Measurements from ENCODE around the gene CALD1.

CALD1 gene

DNA sequence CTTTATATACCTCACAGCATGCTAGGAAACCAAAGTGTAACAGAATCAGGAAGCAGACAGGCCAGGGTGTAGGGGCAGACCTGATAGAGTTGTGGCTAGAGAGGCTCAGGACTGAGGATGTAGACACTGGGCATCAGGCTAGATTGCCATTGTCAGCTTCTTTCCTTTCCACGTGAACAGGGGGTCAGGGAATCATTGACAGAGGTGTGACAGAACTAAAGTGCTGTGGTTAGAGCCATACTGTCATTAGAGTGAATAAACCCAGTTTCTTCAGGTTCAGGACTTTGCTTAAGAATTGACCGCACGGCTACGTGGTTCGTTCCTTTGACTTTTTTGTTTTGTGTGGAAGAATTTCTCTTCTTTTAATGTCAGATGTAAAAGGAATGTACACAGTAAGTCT is 90.7 kb downstream of the CALD1 start:
- DNase-seq, result no peak

DNA sequence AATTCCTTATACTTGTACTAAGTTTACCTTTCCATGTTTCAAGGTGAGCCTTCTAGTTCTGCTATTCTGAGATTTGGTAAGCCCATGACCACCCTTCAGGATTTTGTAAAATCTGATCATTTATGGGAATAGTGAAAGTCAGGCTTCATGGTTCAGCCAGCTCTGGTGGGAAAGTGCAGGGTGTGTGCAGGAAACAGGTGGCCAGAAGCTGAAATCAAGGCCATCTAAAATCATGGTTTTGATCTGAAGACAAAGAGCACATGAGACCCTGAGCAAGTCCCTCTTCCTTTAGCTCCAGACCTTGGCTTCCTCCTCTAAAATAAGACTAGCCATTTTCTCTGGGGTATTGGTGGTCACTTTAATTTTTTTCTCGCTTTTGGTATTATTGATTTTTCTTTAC is 91.3 kb downstream of the CALD1 start:
- no peak for DNase-seq

DNA sequence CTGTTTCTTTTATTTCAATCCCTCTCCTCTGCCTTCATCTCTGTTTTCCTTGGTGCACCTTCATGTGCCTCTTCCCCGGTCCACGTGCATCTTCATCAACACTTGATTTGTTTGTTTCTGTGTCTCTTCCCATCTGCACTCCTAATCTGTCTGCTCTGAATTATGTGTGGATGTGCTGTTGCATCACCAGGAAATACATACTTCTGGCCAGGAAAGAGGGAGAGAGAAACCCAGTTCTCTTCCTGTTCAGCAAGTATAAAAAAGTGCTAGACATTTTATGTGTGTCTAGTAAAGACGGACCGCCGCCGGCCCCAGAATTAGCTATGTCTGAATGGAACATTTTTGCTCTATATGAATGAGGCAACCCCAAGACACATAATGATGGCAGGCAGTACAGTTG is 93.8 kb downstream of the CALD1 start:
- DNase-seq, result no peak

DNA sequence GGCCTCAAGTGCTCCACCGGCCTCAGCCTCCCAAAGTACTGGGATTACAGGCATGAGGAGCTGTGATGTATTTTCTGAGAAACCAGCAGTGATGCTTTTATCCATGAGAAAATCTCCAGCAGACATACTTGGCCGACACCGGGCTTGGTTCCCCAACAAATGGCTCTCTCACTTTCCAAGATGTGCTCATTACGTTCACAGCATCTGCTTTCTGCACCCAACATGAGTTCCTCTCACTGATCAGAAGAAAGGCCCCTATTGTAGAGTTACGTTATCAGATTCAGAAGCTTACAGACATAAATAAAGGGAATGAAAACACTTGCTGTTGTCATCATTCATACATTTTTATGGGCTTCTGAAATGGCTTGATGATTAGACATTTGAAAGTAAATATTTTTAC is 95.0 kb downstream of the CALD1 start:
- DNase-seq, result no peak

DNA sequence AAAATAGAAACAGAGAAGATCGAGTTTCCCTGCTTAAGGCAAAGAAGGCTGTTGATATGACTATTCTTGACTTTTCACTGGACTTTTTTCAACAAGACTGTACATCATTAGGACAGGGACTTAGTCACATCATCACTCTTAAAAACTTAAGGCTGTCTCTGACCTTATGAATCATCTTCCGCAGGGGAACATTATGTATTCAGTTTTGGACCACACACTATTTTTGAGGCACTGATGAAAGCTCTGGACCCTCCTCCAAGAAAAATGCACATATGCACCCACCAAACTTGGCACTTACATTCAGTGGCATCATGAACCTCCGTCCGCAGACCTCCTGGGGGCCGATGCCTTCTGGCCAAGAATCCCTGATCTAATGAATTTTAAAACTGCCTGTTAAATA is 96.4 kb downstream of the CALD1 start:
- DNase-seq, result no peak

DNA sequence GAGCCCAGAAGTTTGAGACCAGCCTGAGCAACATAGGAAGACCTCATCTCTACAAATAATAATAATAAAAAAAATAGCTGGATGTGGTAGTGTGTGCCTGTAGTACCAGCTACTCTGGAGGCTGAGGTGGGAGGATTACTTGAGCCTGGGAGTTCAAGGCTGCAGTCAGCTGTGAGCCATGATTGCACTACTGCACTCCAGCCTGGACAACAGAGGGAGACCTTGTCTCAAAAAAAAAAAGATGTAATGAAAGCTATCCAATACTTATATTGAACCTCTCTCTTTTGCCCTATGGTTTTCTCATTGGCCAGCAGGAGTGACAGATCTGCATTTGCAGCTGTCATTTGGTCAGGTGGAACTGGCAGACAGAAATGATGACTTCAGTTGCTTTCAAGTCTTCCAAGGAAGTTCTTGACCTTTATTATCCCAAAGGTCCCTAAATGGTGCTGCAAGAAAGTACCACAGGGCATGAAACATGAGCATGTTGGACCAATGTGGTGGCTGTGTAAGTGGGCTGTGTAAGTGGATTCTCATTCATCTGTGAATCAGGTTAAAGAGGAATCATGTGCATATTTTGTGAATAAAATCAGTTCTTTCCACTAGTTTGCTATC is 99.4 kb downstream of the CALD1 start:
- no peak for DNase-seq

DNA sequence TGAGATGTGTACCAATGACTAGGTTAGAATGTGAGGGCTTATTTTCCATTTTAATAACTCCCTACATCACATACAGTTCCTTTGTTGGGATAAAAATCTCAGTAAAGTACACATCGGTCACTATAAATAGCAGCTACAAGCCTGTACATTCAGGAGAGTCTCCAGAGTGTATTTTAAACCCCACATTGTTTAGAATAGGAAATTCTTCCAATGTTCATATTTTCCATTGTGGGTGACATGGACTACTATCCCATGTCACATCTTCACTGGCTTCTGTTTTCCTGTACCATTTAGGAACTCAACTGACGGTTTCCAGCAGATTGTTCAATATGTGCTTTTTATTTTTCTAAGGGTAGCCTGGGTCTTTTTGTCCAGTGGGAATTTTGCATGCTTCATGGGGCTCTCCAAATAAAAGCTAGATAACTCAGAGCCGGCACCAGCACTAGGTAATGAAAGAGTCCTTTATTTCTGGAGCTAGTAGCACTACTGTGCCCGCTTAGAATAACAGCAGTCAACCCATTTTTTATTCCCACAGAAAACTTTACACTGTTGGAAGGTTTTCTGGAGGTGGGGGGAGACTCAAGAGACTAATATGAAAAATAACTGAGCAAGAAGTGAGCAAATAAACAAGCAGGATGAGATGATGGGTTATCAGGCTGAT is 100.5 kb downstream of the CALD1 start:
- DNase-seq, result no peak

DNA sequence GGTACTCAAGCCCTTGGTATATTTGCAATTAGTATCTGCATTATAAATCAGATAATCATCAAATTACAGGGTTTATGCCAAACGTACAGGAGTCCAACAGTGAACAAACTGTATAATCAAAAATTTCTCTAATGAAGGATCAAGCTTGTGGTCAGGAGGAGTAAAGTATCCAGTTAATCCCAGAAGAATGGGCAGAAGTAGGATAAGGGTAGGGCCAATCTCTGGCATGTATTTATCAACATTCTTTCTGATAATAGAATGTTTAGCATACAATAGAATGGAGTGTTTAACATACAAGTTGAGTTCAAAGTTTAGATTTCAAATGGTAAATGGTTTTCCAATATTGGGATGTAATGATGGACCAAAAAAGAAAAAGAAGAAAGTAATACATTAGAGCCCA is 103.0 kb downstream of the CALD1 start:
- no peak for DNase-seq

DNA sequence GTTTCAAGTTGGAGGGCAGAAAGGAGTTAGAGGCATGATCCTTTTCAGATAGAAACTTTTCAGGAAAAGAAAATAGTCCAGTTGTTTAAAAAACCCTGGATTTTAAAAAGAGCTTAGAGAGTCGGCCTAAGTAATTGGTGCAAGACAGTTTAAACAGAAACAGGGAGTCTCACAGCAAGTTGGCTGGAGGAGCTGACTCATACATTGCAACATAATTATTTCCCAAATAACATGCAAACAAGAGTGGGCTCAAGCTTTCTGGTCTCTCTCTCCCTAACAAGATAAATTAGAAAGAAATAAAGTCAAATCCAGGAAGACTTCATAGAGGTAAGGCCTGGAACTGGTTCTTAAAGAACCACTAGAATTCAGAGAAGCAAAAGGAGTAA is 106.5 kb downstream of the CALD1 start:
- no peak for DNase-seq

DNA sequence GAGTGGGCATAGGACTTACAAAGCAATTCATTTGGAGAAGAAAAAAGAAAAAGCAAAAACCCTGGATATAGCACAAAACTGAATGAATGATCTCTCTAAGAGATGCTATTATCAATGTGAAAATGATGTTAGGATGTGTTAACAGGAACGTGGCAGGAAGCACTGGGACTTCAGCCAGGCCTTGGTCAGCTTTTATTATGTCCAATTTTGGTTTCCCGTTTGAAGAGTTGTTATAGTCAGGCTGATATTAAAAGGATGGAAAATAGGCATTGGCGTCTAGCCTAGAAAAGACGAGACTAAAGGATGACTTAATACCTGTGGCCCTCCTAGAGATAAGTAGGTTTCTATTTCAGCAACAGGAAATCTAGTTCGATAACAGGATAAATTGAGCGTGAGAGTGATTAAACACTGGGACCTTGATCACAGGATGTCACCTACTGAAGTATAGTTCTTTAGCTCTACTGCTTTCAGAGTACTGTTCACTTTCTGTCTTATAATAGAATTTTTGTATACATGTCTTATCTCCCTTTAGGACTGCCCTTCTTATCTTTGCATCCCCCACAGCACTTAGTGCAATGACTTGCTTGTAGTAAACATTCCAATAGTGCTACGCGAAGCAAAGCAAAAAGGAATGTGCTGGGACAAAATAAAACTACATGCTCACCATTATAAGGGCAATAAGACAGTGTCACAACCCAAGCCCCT is 107.1 kb downstream of the CALD1 start:
- DNase-seq, result peak; percentile 22

DNA sequence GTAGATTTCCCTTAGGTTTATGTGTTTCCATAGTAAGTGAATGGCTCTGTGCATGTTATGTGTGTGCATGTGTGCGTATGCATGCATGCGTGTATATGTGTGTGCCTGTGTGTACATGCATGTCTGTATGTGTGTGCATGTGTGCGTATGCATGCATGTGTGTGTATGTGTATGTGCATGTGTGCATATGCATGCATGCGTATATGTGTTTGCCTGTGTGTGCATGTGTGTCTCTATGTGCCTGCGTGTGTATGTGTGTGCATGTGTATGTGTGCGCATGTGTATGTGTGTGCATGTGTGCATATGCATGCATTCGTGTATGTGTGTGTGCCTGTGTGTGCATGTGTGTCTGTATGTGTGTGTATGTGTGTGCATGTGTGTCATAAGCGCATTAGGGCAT is 108.1 kb downstream of the CALD1 start:
- no peak for DNase-seq

DNA sequence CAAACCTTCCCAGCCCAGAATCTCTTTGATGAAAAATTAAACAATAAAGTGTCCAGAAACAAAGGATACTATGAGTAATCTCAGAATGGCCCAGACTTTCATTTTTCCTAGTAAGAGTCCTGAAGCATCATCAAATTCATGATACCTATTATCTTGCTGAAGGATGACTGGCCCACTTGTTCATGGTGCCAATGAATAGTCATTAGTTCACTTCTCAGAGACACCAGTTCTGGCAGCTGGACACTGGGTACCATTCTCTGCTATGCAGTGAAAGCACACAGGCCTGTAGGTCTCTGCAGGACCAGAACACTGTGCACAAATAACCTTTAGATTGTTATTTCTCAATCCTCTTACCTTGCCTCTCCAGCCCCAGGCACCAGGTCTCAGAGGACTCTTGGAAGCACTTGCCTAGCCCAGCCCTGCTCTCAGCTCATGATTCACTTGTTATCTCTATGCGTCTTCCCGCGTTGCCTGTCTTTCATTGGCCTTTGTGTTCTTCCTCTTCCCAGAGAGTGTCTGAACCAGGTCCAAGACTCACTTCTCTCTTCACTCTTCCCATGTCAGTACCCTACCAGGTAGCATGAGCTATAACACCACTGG is 108.8 kb downstream of the CALD1 start:
- no peak for DNase-seq

DNA sequence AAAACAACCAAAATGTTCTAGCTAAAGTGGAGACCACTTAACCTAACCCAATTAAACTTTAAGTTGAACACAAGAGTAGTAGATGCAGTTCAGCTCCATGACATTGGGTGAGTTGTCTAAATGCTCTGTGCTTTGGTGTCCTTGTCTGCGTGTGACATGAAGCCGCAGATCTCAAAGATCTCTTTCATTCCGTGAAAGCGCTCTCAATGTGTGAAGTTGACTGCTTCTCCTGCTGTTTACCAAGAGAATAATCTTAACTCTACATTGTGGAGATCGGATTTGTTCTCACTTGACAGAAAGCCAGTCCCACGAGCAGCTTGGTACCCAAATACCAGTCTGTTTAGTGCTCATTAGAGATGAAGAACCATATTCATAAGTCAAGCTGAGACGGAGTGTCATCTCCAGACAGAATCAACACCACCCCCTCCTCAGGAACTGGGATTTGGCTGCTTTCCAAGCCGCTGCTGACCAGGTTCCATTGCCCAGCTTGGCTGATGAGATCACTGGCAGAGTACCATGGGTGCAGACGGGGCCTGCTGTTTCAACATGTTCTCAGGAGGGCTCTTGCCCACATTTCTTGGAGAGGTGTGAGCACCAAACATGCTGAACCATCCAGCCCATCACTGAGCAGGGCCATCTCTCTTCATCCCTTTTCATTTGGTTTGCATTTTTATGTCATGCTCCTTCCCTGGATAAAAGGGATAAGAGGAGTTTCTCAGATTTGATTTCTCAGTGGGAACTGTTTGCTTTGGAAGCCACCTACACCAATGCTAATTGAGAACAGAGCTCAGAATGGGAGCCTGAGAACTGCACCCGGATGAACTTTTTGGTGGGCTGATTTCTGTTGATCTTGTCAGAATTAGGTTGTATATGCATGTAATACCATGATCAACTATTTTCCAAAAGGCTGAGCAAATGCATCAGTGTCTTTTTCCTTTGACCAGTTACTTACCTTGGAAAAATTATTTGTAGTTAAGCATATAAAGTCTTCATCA is 111.1 kb downstream of the CALD1 start:
- DNase-seq, result no peak

DNA sequence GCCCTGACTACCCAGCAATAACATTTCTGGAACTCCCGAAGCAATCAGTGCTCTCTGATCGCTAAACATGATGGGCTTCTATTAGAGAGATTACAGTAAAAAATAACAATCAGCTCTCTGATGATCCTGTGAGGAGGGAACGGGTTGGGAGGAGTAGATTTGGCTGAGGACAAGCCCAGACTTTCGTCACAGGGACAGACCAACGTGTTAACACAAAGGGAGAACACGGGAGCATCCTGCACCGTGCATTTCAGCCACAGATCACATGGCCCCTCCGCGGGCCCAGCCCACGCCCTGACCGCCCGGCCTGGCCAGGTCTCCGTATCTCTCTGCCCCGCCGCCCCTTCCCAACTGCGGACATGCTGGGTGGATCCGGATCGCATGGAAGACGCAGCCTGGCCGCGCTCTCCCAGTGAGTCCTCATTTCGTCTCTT is 111.8 kb downstream of the CALD1 start:
- no peak for DNase-seq

DNA sequence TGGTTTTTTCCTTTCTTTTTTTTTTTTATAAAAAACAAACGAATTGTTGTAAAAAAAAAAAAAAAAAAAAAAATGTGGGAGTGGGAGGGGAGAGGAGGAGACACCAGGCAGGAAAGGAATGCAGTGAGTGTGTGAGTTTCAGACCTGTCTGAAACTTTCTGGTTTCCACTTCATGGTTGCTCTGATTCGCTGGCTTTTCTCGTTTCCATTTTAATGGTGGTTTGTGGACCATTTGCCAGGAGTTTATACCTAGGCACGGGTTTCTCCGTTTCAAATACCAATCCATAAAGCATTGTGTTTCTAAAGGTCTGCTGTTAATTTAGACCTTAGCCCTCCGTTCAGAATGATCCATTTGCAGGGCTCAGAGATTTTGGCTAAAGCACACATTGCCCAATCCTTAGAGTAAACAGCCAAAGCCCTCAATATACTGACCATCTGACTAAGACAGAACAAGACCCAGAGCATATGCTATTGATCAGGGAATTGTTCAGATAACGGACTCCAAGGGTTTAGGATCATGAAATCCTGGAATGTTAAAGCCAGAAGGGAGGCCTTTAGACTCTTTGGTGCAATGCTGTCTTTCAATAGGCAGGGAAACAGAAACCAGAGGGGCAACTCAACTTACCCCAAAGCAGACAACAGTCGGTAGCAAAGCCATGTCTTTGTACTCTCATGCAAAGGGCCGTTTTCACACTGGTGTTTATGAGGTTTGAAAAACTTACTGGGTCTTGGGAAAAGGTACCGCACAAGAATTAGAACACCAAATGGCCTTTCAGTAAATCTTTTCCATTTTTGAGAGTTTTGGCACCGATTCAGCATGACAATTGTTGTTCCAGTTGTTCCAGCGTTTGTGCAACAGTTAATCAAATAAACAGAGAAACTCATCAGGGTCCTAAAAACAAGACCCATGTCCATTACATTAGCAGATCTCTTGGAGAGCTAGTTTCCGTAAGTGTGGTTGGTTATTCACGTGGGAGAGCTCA is 112.6 kb downstream of the CALD1 start:
- no peak for DNase-seq

DNA sequence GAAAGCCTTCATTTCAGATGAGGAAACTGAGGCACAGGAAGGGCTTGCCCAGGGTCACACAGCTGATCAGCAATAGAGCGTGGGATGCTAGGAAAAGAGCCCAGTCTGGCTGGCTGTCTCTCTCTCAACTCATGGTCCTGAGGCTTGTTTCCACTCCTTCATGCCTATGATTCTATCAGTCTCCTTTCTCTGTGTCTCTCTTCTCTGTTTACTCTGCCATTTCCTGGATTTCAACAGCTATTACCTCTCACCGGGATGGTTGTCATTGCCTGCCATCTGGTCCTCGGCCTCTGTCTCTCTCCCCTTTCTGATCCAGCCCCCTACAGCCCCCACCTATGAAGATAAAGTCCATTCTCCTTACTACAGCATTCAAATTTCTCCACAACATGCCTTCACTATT is 113.5 kb downstream of the CALD1 start:
- no peak for DNase-seq

DNA sequence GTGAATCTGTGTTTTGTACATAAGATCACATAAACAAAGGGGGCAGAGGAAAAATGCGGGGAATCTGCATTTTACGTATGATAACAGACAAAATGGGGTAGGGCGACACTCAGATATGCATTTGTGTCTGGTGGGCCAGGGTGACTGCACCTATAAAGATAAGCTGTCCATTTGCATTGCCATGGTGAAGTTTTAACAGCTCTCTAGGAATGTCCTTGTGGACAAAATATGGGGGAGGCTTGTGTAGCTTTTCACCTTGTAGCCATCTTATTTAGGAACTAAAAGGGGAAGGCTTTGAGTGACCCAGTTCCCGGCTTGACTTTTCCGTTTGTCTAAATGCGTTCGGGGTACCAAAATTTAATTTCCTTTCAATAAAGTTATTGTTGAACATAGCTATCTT is 114.5 kb downstream of the CALD1 start:
- DNase-seq, result no peak

DNA sequence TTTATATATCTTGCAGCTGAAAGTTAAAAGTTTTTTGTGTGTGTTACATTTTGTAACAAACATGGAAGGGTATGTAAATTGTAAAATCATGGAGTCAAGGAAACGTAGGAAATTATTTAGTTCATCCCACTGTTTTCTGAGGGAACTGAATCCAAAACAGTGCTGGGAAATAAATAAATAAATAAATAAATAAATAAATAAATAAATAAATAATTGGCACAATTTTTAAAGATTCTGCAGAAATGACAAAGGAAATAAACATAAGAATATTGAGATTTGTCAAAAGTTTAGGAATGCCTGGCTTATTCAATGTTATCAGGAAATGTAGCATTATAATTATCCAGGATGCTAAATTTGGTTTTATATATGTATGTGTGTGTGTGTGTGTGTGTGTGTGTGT is 115.5 kb downstream of the CALD1 start:
- DNase-seq, result no peak

DNA sequence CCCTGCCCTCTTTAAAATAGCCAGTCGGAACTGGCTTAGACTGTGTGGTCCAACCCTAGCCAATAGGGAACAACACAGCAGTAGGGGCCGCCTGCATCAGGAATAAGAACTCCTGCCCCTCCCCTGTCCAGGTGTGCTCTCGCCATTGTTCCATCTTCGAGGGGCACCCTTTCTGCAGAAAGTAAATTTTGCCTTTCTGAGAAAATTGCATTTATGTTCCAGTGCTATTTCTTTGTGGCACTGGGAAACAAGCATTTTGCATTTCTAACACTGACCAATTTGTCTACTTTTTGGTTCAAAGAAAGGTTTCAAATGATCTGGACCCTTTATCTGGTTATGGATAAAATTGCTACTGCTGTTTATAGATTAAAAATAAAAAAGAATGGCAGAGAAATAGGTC is 116.6 kb downstream of the CALD1 start:
- DNase-seq, result no peak

DNA sequence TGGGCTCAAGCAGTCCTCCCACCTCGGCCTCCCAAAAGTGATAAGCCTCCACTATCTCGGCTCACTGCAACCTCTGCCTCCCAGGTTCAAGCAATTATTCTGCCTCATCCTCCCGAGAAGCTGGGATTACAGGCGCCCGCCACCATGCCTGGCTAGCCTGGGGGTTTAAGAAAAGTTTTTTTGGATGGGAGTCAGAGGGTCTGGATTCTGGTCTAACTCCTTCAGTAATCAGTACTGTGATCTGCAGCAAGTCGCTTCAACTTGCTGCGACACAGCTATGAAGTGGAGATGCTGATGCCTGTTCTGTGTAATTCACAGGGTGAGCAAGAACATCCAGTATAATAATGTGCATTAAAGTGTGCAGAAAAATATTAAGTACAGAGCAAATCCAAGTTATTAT is 118.5 kb downstream of the CALD1 start:
- DNase-seq, result no peak

DNA sequence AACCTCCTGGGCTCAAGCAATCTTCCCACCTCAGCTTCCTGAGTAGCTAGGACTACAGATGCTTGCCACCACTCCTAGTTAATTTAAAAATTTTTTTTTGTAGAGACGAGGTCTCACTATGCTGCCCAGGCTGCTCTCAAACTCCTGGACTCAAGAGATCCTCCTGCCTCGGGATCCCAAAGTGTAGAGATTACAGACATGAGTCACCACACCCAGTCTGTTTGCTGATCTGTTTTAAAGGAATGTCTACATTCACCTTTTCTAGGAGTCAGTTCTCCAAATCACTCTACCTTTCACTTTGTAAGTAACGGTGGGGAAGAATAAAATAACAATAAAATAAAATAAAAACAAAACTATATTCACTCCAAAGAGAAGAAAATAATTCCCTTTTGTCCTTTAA is 120.3 kb downstream of the CALD1 start:
- no peak for DNase-seq

Data from activated CD4-positive, alpha-beta T cell treated with anti-CD3 and anti-CD28 coated beads, Interleukin-2, amount 50 U/mL, for 16 hours (primary cell).